MM.1S (cell line): Measurements from ENCODE around the gene GAS2L1.

Experiments
- DNase-seq: peaks from one replicate; pipeline ENCODE4 v3.0.0-alpha.2; 2015
- H2AFZ ChIP-seq: fragments of 300-600 bp; sonication (generic); 2 replicates; pipeline ENCODE4 v1.6.0; 2016; ENCODE audit warnings: antibody characterized with exemption, low read length
- H3F3A ChIP-seq: fragments of 300-600 bp; sonication (generic); 2 replicates; pipeline ENCODE4 v1.6.1; 2016; ENCODE audit warnings: mild to moderate bottlenecking, antibody characterized with exemption, low read length, moderate library complexity, mixed read lengths; ENCODE audit not compliant: insufficient read depth
- H3K27ac ChIP-seq: fragments of 300-600 bp; sonication (generic); 2 replicates; pipeline ENCODE4 v1.5.1; 2016; ENCODE audit warnings: mild to moderate bottlenecking, low read length
- H3K27me3 ChIP-seq: fragments of 300-600 bp; sonication (generic); replicated peaks from 2 replicates; pipeline ENCODE4 v1.6.0; 2016; ENCODE audit warnings: low read length; ENCODE audit not compliant: insufficient read depth
- H3K36me3 ChIP-seq: fragments of 300-600 bp; sonication (generic); replicated peaks from 2 replicates; pipeline ENCODE4 v1.6.1; 2016; ENCODE audit warnings: mild to moderate bottlenecking, low read length, mixed read lengths; ENCODE audit not compliant: insufficient read depth
- H3K4me1 ChIP-seq: fragments of 300-600 bp; sonication (generic); 2 replicates; pipeline ENCODE4 v1.6.1; 2016; ENCODE audit warnings: low read length, mixed read lengths
- H3K4me2 ChIP-seq: fragments of 300-600 bp; sonication (generic); 2 replicates; pipeline ENCODE4 v1.6.0; 2016; ENCODE audit warnings: low read depth, low read length
- H3K4me3 ChIP-seq: fragments of 300-600 bp; sonication (generic); 2 replicates; pipeline ENCODE4 v1.5.1; 2016; ENCODE audit warnings: low read length, mixed read lengths
- H3K79me2 ChIP-seq: fragments of 300-600 bp; sonication (generic); 2 replicates; pipeline ENCODE4 v1.6.1; 2016; ENCODE audit warnings: mixed run types, low read length, mixed read lengths
- H3K9ac ChIP-seq: fragments of 300-600 bp; sonication (generic); 2 replicates; pipeline ENCODE4 v1.6.1; 2016; ENCODE audit warnings: low read length, mixed read lengths
- H3K9me2 ChIP-seq: fragments of 300-600 bp; sonication (generic); replicated peaks from 2 replicates; pipeline ENCODE4 v1.6.1; 2016; ENCODE audit warnings: mild to moderate bottlenecking, low read length, mixed read lengths; ENCODE audit not compliant: insufficient read depth
- H3K9me3 ChIP-seq: fragments of 300-600 bp; sonication (generic); replicated peaks from 2 replicates; pipeline ENCODE4 v1.6.1; 2016; ENCODE audit warnings: mild to moderate bottlenecking, low read length, mixed read lengths; ENCODE audit not compliant: insufficient read depth
- H4K20me1 ChIP-seq: fragments of 300-600 bp; sonication (generic); 2 replicates; pipeline ENCODE4 v1.6.1; 2016; ENCODE audit warnings: mild to moderate bottlenecking, low read length, moderate library complexity, mixed read lengths; ENCODE audit not compliant: insufficient read depth
- CTCF ChIP-seq: fragments of 300-600 bp; sonication (generic); IDR thresholded peaks from 2 replicates; pipeline ENCODE4 v1.5.1; 2016; ENCODE audit warnings: antibody characterized with exemption, low read length, mixed read lengths
- EZH2 ChIP-seq: fragments of 300-600 bp; sonication (generic); optimal IDR thresholded peaks from 2 replicates; pipeline ENCODE3; 2017; ENCODE audit warnings: low read depth, mild to moderate bottlenecking, antibody characterized with exemption, low read length, mixed read lengths
- EZH2phosphoT487 ChIP-seq: fragments of 300-600 bp; sonication (generic); IDR thresholded peaks from 2 replicates; pipeline ENCODE4 v1.6.1; 2018; ENCODE audit warnings: antibody characterized with exemption, low read length

GAS2L1 gene

GRCh38 chr22:29310863-29311339 is 4.5 kb downstream of the GAS2L1 start:
- peaks cover 39% of the 10 kb centered on the region for H3K27me3 ChIP-seq
- H3K9ac ChIP-seq = no peak overlapping the region
- H3K9me2 ChIP-seq = no peaks in the 10 kb centered on the region
- H3K27ac ChIP-seq = no peak overlapping the region
- H3K9me3 ChIP-seq = no peaks in the 10 kb centered on the region
- DNase-seq = no peak
- H4K20me1 ChIP-seq = no peaks in the 10 kb centered on the region
- no peaks in the 10 kb centered on the region for H3K79me2 ChIP-seq
- no peaks in the 10 kb centered on the region for H3K36me3 ChIP-seq
- no peak overlapping the region for H3K4me2 ChIP-seq
- no peak overlapping the region for H3K4me3 ChIP-seq
- H3K4me1 ChIP-seq = no peaks in the 10 kb centered on the region
- no peaks in the 10 kb centered on the region for H3F3A ChIP-seq
- no peak for TF ChIP-seq EZH2phosphoT487
- TF ChIP-seq CTCF = no peak
- TF ChIP-seq EZH2 = no peak
- no peak overlapping the region for H2AFZ ChIP-seq

GRCh38 chr22:29311464-29312217 is 5.2 kb downstream of the GAS2L1 start:
- no peak for TF ChIP-seq CTCF
- no peak for TF ChIP-seq EZH2
- TF ChIP-seq EZH2phosphoT487 = no peak
- no peaks in the 10 kb centered on the region for H4K20me1 ChIP-seq
- no peaks in the 10 kb centered on the region for H3K4me1 ChIP-seq
- H3K36me3 ChIP-seq = no peaks in the 10 kb centered on the region
- H3K9me2 ChIP-seq = no peaks in the 10 kb centered on the region
- H3F3A ChIP-seq = no peaks in the 10 kb centered on the region
- no peak overlapping the region for H3K9ac ChIP-seq
- no peak overlapping the region for H3K4me3 ChIP-seq
- H3K79me2 ChIP-seq = no peaks in the 10 kb centered on the region
- H2AFZ ChIP-seq = no peak overlapping the region
- DNase-seq = no peak
- H3K9me3 ChIP-seq = no peaks in the 10 kb centered on the region
- no peak overlapping the region for H3K4me2 ChIP-seq
- H3K27me3 ChIP-seq = peaks cover 46% of the 10 kb centered on the region
- H3K27ac ChIP-seq = no peak overlapping the region

- TF ChIP-seq EZH2phosphoT487 (no peak), CTCF (no peak), EZH2 (no peak)
- DNase-seq = no peak
- H4K20me1 ChIP-seq = no peaks in the 10 kb centered on the region
These were observed 6.0 kb downstream of the GAS2L1 start for GRCh38 chr22:29312218-29313125.

More at GRCh38 chr22:29312218-29313125, 6.0 kb downstream of the GAS2L1 start:
- Histone ChIP-seq H3F3A (no peaks in the 10 kb centered on the region), H3K4me2 (no peak overlapping the region), H3K4me1 (no peaks in the 10 kb centered on the region), H3K9ac (no peak overlapping the region), H3K36me3 (no peaks in the 10 kb centered on the region), H3K9me3 (no peaks in the 10 kb centered on the region), H3K27ac (no peak overlapping the region), H3K27me3 (peaks cover 51% of the 10 kb centered on the region), H3K9me2 (no peaks in the 10 kb centered on the region), H3K4me3 (no peak overlapping the region), H2AFZ (no peak overlapping the region), H3K79me2 (no peaks in the 10 kb centered on the region)
